C4-2B (cell line): ENCODE data around the gene MTHFD2.
A peak's percentile ranks its signal among the peaks of the same experiment; 100 is the strongest.

Source experiments
- H3K27ac ChIP-seq: fragments of 450-650 bp; 2 replicates; pipeline ENCODE4 v1.5.1; 2017
- ZFX ChIP-seq: fragments of 450-650 bp; IDR thresholded peaks from 2 replicates; pipeline ENCODE4 v1.6.1; 2017
- TF ChIP-seq, protein P1 (sequence below): fragments of 450-650 bp; conservative IDR thresholded peaks from 2 replicates; pipeline ENCODE4 v1.5.1; 2017; ENCODE audit warnings: mild to moderate bottlenecking

MTHFD2 gene

DNA sequence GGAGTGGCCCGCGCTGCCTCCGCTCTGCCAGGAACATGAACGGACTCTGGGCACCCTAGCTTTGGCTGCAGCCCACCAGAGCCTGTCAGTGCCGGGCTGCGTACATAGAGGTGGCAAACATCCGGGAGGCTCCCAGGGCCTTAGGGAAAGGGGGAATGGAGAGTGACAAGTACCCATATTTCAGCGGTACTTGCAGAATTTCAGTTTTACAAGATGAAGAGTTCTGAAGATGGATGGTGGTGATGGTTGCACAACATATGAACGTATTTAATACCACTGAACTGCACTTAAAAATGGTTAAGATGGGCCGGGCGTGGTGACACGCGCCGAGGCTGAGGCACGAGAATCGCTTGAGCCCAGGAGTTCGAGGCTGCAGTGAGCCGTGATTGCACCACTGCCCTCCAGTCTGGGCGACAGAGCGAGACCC lies 873 bp downstream of the MTHFD2 start:
- H3K27ac ChIP-seq: peak overlapping the region; percentile 96
- TF ChIP-seq, protein P1, sequence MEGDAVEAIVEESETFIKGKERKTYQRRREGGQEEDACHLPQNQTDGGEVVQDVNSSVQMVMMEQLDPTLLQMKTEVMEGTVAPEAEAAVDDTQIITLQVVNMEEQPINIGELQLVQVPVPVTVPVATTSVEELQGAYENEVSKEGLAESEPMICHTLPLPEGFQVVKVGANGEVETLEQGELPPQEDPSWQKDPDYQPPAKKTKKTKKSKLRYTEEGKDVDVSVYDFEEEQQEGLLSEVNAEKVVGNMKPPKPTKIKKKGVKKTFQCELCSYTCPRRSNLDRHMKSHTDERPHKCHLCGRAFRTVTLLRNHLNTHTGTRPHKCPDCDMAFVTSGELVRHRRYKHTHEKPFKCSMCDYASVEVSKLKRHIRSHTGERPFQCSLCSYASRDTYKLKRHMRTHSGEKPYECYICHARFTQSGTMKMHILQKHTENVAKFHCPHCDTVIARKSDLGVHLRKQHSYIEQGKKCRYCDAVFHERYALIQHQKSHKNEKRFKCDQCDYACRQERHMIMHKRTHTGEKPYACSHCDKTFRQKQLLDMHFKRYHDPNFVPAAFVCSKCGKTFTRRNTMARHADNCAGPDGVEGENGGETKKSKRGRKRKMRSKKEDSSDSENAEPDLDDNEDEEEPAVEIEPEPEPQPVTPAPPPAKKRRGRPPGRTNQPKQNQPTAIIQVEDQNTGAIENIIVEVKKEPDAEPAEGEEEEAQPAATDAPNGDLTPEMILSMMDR: peak; percentile 39
- TF ChIP-seq ZFX: no peak

DNA sequence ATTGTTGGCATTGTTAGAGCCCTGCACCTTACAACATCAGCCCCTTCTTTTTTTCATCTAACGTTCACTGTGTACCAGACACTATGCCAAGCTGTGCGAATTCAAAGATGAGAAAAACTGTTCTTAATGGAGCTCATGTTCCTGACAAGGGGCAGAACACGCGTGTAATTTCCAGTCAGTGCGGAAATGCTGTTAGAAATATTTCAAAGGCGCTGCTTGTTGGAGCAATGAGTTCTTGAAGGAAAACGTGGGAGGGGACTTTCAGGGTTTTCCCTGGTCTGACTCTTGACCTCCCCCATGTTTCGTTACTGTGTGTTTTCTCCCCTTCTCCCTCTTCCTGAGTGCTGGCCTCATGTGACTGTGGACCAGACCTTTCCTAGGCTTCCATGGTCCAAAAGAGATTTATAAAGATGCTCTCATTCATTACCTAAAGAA lies 1.5 kb downstream of the MTHFD2 start:
- no peak for TF ChIP-seq ZFX
- peak overlapping the region; percentile 96 for H3K27ac ChIP-seq

DNA sequence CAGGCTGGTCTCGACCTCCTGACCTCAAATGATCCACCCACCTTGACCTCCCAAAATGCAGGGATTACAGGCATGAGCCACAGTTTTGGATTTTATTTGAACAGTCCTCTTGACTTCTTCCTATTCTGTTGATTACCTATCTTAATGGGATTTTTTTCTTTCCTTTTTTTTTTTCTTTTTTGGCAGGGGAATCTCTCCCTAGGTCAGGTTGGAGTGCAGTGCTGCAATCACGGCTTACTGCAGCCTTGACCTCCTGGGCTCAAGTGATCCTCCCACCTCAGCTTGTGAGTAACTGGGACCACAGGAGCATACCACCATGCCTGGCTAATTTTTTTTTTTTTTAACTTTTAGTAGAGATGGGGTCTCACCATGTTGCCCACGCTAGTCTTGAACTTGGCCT lies 2.8 kb downstream of the MTHFD2 start:
- TF ChIP-seq, protein P1: no peak
- no peak for TF ChIP-seq ZFX
- no peak overlapping the region for H3K27ac ChIP-seq

DNA sequence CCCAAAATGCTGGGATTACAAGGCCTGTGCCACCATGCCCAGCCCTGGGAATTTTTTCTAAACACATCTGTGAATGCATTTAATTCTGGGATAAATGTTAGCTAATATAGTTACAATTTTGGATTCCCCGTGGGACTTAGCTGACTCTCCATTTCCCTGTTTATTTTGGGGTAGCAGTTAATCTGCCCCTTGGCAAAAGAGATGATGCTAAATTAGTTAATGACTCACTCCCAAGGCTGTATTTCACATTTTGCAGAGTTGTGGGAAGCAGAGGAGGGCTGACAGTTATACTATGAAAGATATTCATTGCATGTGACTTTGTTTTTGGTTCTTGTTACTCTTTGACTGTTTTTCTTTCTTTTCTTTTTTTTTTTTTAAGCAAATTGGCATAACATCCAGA lies 3.2 kb downstream of the MTHFD2 start:
- no peak for TF ChIP-seq ZFX
- TF ChIP-seq, protein P1: no peak

DNA sequence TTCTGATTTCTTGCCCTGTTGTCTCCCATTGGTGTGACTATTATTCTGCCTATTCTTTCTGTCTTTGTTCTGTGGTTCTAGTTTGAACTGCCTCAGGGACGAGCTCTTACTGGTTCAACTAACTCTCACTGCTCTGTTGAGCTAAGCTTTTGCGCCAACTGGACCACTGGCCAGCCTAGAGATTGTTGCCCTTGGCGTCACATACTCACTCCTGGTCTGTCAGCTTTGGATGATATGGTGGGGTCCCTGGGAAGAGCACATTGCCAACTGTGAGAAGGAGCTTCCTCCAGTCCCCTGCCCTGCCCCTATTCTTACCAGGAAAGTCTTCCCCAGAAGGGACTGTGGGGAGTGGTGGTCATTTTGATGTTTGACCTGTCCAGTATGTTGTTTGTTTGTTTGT lies 6.0 kb downstream of the MTHFD2 start:
- H3K27ac ChIP-seq: peak overlapping the region; percentile 86
- TF ChIP-seq ZFX: no peak
- TF ChIP-seq, protein P1: no peak

More for the DNA sequence above, 3.2 kb downstream of the MTHFD2 start:
- no peak overlapping the region for H3K27ac ChIP-seq

DNA sequence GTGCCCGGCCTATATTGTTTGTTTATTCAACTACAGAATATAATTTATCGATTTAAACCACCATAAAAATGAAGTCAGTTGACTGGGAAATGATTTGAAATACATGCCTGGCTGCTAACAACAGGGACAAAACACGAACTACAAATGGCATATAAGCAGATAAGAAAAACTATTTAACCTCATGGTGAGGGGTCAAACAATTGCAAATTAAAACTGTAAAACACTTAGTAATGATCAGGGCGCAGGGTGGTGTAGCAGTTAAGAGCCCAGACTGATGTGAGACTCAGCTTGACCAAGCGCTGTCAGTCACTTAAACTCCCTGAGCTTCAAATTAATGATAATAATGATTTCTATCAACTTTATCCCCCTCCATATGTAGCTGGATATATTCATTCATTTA lies 6.7 kb downstream of the MTHFD2 start:
- peak overlapping the region; percentile 86 for H3K27ac ChIP-seq
- TF ChIP-seq, protein P1: no peak
- no peak for TF ChIP-seq ZFX

DNA sequence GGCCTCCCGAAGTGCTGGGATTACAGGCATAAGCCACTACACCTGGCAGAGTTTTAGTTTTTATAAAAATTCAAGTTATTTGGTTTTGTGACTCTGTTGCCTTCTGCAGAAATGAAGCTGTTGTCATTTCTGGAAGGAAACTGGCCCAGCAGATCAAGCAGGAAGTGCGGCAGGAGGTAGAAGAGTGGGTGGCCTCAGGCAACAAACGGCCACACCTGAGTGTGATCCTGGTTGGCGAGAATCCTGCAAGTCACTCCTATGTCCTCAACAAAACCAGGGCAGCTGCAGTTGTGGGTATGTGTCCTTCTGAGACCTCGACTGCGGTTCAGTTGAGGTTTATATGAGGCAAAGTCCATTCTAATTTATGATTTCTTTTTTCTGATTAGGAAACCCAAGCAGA lies 7.2 kb downstream of the MTHFD2 start:
- peak overlapping the region; percentile 86 for H3K27ac ChIP-seq
- TF ChIP-seq, protein P1: no peak
- no peak for TF ChIP-seq ZFX

DNA sequence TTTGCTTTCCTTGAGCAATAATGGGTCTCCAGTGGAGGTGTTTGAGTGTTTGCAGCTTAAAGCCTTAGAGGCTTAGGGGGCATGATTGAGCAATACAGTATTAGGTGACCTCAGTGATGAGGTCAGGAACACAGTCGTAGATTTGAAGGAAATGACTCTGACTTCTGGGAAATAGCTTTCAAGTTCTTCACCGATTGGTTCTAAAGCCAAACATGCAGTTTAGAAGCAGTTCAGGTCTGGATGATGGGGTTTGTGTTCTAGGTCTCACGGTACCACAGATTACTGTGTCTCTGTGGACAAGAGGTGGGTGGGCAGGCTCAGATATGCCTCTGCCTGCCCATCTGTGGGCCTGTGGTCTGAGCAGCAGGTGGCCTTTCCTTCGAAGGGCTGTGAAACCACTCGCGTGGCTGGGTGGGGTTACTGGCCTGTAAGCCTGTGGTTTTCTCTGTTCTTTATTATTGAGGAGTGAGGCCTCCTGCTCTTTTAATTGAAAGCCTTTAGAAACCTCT lies 7.8 kb downstream of the MTHFD2 start:
- peak overlapping the region; percentile 86 for H3K27ac ChIP-seq
- TF ChIP-seq, protein P1: no peak
- TF ChIP-seq ZFX: no peak
